ENCODE results near the gene TREH. TPM values are rescaled to one million over a fixed set of nuclear protein-coding genes. Genes with fewer than 3 reads are reported as not detected.

Gene TREH
- total and polyA plus RNA-seq, 2 experiments from 2014 or later: 0.06 TPM; not detected in 1

GRCh38 chr11:118651820-118652219 lies 27.6 kb downstream of the TREH start:
- no peak for DNase-seq
- in situ Hi-C loops (cut with MboI): no loop called here
- Histone ChIP-seq H3K36me3 (ENCODE audit: low read depth) (peaks cover 80% of the 10 kb centered on the region), H3K79me2 (ENCODE audit: insufficient read depth) (peaks cover 15% of the 10 kb centered on the region), H3K4me3 (no peak overlapping the region), H3K4me2 (ENCODE audit: unreplicated experiment) (no peak overlapping the region), H2AFZ (no peak overlapping the region), H3F3A (ENCODE audit: insufficient read depth) (peaks cover 55% of the 10 kb centered on the region), H4K20me1 (ENCODE audit: insufficient read depth) (no peaks in the 10 kb centered on the region), H3K9me2 (ENCODE audit: insufficient read depth) (no peaks in the 10 kb centered on the region), H3K27me3 (replicated peaks; ENCODE audit: insufficient read depth) (no peaks in the 10 kb centered on the region), H3K9ac (no peak overlapping the region), H3K27ac (no peak overlapping the region), H3K9me3 (ENCODE audit: low read depth) (no peaks in the 10 kb centered on the region), H3K4me1 (ENCODE audit: insufficient read depth) (no peaks in the 10 kb centered on the region)
- WGBS, 2 experiments (ENCODE audit: low coverage in 1 of 2, low lambda C conversion rate in 2 of 2, missing lambda C conversion rate in 2 of 2): 93 to 95% methylated on average over 3 of the region's 3 CpGs
- TF ChIP-seq EZH2 (IDR thresholded peaks at IDR 0.05; ENCODE audit: insufficient read depth, poor library complexity, severe bottlenecking): no peak
- no peak for TF ChIP-seq EZH2phosphoT487 (IDR thresholded peaks at IDR 0.05; ENCODE audit: insufficient read depth, low read depth)

DNA sequence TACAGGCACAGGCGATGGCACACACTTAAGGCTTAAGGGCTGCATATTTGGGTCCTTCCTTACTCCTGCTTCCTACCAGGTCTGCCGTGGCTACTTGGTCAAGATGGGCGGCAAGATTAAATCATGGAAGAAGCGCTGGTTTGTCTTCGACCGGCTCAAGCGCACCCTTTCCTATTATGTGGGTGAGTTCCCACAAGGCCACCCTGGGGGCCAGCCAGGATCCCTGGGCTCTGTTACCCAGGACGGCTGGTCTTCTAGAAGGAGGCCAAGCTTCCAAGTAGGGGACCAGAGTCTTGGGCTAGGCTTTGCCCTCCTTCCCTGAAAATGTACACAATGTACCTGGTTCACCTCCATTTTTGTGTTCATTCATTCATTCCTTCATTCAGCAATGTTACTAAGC lies 29.1 kb downstream of the TREH start:
- no peaks in the 10 kb centered on the region for H3K4me1 ChIP-seq (ENCODE audit: insufficient read depth)
- H4K20me1 ChIP-seq (ENCODE audit: insufficient read depth): no peaks in the 10 kb centered on the region
- TF ChIP-seq EZH2 (IDR thresholded peaks at IDR 0.05; ENCODE audit: insufficient read depth, poor library complexity, severe bottlenecking): no peak
- TF ChIP-seq EZH2phosphoT487 (IDR thresholded peaks at IDR 0.05; ENCODE audit: insufficient read depth, low read depth): no peak
- H3K9me3 ChIP-seq (ENCODE audit: low read depth): no peaks in the 10 kb centered on the region
- H3K9me2 ChIP-seq (ENCODE audit: insufficient read depth): no peaks in the 10 kb centered on the region
- no peak for DNase-seq
- no peak overlapping the region for H3K4me3 ChIP-seq
- H3K27ac ChIP-seq: no peak overlapping the region
- H3K9ac ChIP-seq: no peak overlapping the region
- 95 to 98% methylated on average over 8 of the region's 8 CpGs for WGBS, 2 experiments (ENCODE audit: low coverage in 1 of 2, low lambda C conversion rate in 2 of 2, missing lambda C conversion rate in 2 of 2)
- no peak overlapping the region for H2AFZ ChIP-seq
- peaks cover 81% of the 10 kb centered on the region for H3K36me3 ChIP-seq (ENCODE audit: low read depth)
- no peaks in the 10 kb centered on the region for H3K27me3 ChIP-seq (replicated peaks; ENCODE audit: insufficient read depth)
- H3K79me2 ChIP-seq (ENCODE audit: insufficient read depth): peaks cover 27% of the 10 kb centered on the region
- H3F3A ChIP-seq (ENCODE audit: insufficient read depth): peaks cover 46% of the 10 kb centered on the region
- H3K4me2 ChIP-seq (ENCODE audit: unreplicated experiment): no peak overlapping the region
- in situ Hi-C loops (cut with MboI): no loop called here

DNA sequence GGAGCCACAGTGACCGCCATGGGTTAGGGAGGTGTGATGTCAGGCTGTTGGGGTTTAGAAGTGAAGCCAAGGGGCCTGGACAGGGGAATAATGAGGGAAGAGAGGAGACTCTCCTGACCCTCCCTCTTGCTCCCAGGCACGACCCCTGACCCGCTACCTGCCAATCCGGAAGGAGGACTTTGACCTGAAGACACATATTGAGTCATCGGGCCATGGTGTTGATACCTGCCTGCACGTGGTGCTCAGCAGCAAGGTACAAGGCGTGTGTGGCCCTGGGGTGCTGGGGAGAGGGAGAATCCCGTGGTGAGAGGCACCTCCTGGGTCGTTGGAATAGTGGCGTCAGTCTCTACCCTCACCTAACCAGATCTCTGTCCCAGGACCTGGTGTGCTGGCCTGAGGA lies 29.5 kb downstream of the TREH start:
- H3K4me1 ChIP-seq (ENCODE audit: insufficient read depth): no peaks in the 10 kb centered on the region
- DNase-seq: no peak
- H3K9ac ChIP-seq: no peak overlapping the region
- H3K36me3 ChIP-seq (ENCODE audit: low read depth): peaks cover 81% of the 10 kb centered on the region
- no peak overlapping the region for H2AFZ ChIP-seq
- no peaks in the 10 kb centered on the region for H3K9me2 ChIP-seq (ENCODE audit: insufficient read depth)
- TF ChIP-seq EZH2phosphoT487 (IDR thresholded peaks at IDR 0.05; ENCODE audit: insufficient read depth, low read depth): no peak
- H3K4me2 ChIP-seq (ENCODE audit: unreplicated experiment): no peak overlapping the region
- H3K9me3 ChIP-seq (ENCODE audit: low read depth): no peaks in the 10 kb centered on the region
- H3K4me3 ChIP-seq: no peak overlapping the region
- no peaks in the 10 kb centered on the region for H3K27me3 ChIP-seq (replicated peaks; ENCODE audit: insufficient read depth)
- peaks cover 42% of the 10 kb centered on the region for H3F3A ChIP-seq (ENCODE audit: insufficient read depth)
- in situ Hi-C loops (cut with MboI): no loop called here
- H3K27ac ChIP-seq: no peak overlapping the region
- no peaks in the 10 kb centered on the region for H4K20me1 ChIP-seq (ENCODE audit: insufficient read depth)
- peaks cover 31% of the 10 kb centered on the region for H3K79me2 ChIP-seq (ENCODE audit: insufficient read depth)
- 90 to 91% methylated on average over 10 of the region's 10 CpGs for WGBS, 2 experiments (ENCODE audit: low coverage in 1 of 2, low lambda C conversion rate in 2 of 2, missing lambda C conversion rate in 2 of 2)

DNA sequence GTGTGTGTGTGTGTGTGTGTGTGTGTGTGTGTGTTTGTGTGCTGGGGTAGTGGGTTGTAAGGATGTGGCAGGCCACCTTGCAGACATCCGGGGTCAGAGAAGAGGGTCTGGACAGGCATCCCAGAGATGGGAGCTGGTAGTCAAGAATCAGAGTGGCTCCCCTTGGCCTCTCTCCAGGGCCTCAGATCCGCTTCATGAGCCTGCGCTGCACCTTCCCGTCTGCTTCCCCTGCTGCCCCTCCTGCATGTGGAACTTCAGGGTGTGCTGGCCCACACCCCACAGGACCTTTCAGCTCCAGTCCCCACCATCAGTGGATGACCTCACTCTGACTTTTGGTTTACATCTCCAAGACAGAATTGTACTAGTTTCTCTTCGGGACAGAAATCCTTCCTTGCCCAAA lies 31.2 kb downstream of the TREH start:
- H3K9me3 ChIP-seq (ENCODE audit: low read depth): no peaks in the 10 kb centered on the region
- no peaks in the 10 kb centered on the region for H3K27me3 ChIP-seq (replicated peaks; ENCODE audit: insufficient read depth)
- in situ Hi-C loops (cut with MboI): no loop called here
- no peak overlapping the region for H3K4me2 ChIP-seq (ENCODE audit: unreplicated experiment)
- H3K4me3 ChIP-seq: no peak overlapping the region
- 67 to 73% methylated on average over 4 to 5 of the region's 5 CpGs for WGBS, 2 experiments (ENCODE audit: low coverage in 1 of 2, low lambda C conversion rate in 2 of 2, missing lambda C conversion rate in 2 of 2)
- DNase-seq: no peak
- no peak for TF ChIP-seq EZH2 (IDR thresholded peaks at IDR 0.05; ENCODE audit: insufficient read depth, poor library complexity, severe bottlenecking)
- TF ChIP-seq EZH2phosphoT487 (IDR thresholded peaks at IDR 0.05; ENCODE audit: insufficient read depth, low read depth): no peak
- peaks cover 42% of the 10 kb centered on the region for H3K79me2 ChIP-seq (ENCODE audit: insufficient read depth)
- H3K9ac ChIP-seq: no peak overlapping the region
- no peaks in the 10 kb centered on the region for H3K9me2 ChIP-seq (ENCODE audit: insufficient read depth)
- peaks cover 31% of the 10 kb centered on the region for H3F3A ChIP-seq (ENCODE audit: insufficient read depth)
- H4K20me1 ChIP-seq (ENCODE audit: insufficient read depth): no peaks in the 10 kb centered on the region
- no peak overlapping the region for H3K27ac ChIP-seq
- peaks cover 80% of the 10 kb centered on the region for H3K36me3 ChIP-seq (ENCODE audit: low read depth)
- H3K4me1 ChIP-seq (ENCODE audit: insufficient read depth): no peaks in the 10 kb centered on the region
- H2AFZ ChIP-seq: no peak overlapping the region

GRCh38 chr11:118646393-118646792 lies 33.1 kb downstream of the TREH start:
- peaks cover 52% of the 10 kb centered on the region for H3K79me2 ChIP-seq (ENCODE audit: insufficient read depth)
- in situ Hi-C loops (cut with MboI): no loop called here
- H2AFZ ChIP-seq: no peak overlapping the region
- DNase-seq: no peak
- WGBS, 2 experiments (ENCODE audit: low coverage in 1 of 2, low lambda C conversion rate in 2 of 2, missing lambda C conversion rate in 2 of 2): 62 to 74% methylated on average over 3 of the region's 3 CpGs
- no peaks in the 10 kb centered on the region for H3K9me3 ChIP-seq (ENCODE audit: low read depth)
- H3K27me3 ChIP-seq (replicated peaks; ENCODE audit: insufficient read depth): no peaks in the 10 kb centered on the region
- no peak overlapping the region for H3K4me2 ChIP-seq (ENCODE audit: unreplicated experiment)
- TF ChIP-seq EZH2phosphoT487 (IDR thresholded peaks at IDR 0.05; ENCODE audit: insufficient read depth, low read depth) (no peak), EZH2 (IDR thresholded peaks at IDR 0.05; ENCODE audit: insufficient read depth, poor library complexity, severe bottlenecking) (no peak)
- no peaks in the 10 kb centered on the region for H4K20me1 ChIP-seq (ENCODE audit: insufficient read depth)
- H3K9ac ChIP-seq: no peak overlapping the region
- H3K4me3 ChIP-seq: no peak overlapping the region
- H3K27ac ChIP-seq: no peak overlapping the region
- peaks cover 71% of the 10 kb centered on the region for H3K36me3 ChIP-seq (ENCODE audit: low read depth)
- H3K9me2 ChIP-seq (ENCODE audit: insufficient read depth): no peaks in the 10 kb centered on the region
- no peaks in the 10 kb centered on the region for H3K4me1 ChIP-seq (ENCODE audit: insufficient read depth)
- H3F3A ChIP-seq (ENCODE audit: insufficient read depth): peaks cover 21% of the 10 kb centered on the region

Data from GM23248 (cell line).